HepG2 (cell line): ENCODE results near the gene TMEM220. TPM values are rescaled to one million over a fixed set of nuclear protein-coding genes. Genes with fewer than 3 reads are reported as not detected.

ENCODE experiments used
- ATAC-seq: fragments of 200-7000 bp; cut with Tn5 transposase; 3 replicates; pipeline ENCODE4 v1.9.1; 2020; ENCODE audit warnings: mild to moderate bottlenecking, moderate library complexity
- BruUV-seq: library from RNA; stranded (reverse); fragments of 400-500 nt; replicated peaks from 2 replicates; lab custom pipeline; 2021; lab: Mats Ljungman, UMichigan
- CTCF ChIA-PET: fragments of 300-600 bp; formaldehyde crosslinking; extraction: SDS; loops from one replicate; lab custom pipeline; 2021; ENCODE audit warnings: low total read pairs, inconsistent platforms, low intra/inter-chr PET ratio; lab: Yijun Ruan, JAX
- POLR2A ChIA-PET: fragments of 350-600 bp; sonication (Branson Sonifier 250); formaldehyde crosslinking; loops from one replicate; lab custom pipeline; 2020; ENCODE audit warnings: antibody characterized with exemption, inconsistent platforms; lab: Yijun Ruan, JAX
- DNase-seq: peaks from one replicate; pipeline ENCODE4 v3.0.0-alpha.2; 2015; ENCODE audit warnings: low spot score
- FAIRE-seq: peaks from 3 replicates; lab custom pipeline; 2011; peaks lifted over from hg19 to GRCh38; lab: Jason Lieb, UNC
- H2AFZ ChIP-seq: one replicate; pipeline ENCODE4 v1.6.1; 2011; ENCODE audit warnings: low read length, inconsistent platforms
- H3K27ac ChIP-seq: fragments of 300-600 bp; 3 replicates; pipeline ENCODE4 v1.8.0; 2011; ENCODE audit warnings: mixed run types, mild to moderate bottlenecking, mixed read lengths, low read length, inconsistent platforms; ENCODE audit not compliant: insufficient read depth; ENCODE audit errors: extremely low read length
- H3K27me3 ChIP-seq, 2 experiments: fragments of 200-600 bp in 1 of 2; 2 replicates in 1 of 2; 3 replicates in 1 of 2; pipeline versions ENCODE4 v1.6.0 to v1.8.0; 2011; ENCODE audit warnings: low read length in 2 of 2, mild to moderate bottlenecking in 2 of 2, moderate library complexity in 2 of 2, inconsistent platforms in 1 of 2; ENCODE audit not compliant: insufficient read depth in 2 of 2, control insufficient read depth in 1 of 2
- H3K36me3 ChIP-seq, 2 experiments: fragments of 200-600 bp in 1 of 2; replicated peaks in 1 of 2; 2 replicates in 1 of 2; 3 replicates in 1 of 2; pipeline versions ENCODE4 v1.5.1 to v1.8.0; 2011; ENCODE audit warnings: low read length in 2 of 2, inconsistent platforms in 1 of 2; ENCODE audit not compliant: insufficient read depth in 2 of 2, control insufficient read depth in 1 of 2
- H3K4me1 ChIP-seq: 2 replicates; pipeline ENCODE4 v1.5.1; 2012; ENCODE audit warnings: low read length, inconsistent platforms; ENCODE audit not compliant: insufficient read depth
- H3K4me2 ChIP-seq: 2 replicates; pipeline ENCODE4 v1.6.0; 2011; ENCODE audit warnings: low read depth, low read length, inconsistent platforms
- H3K4me3 ChIP-seq, 3 experiments: fragments of 200-600 bp in 1 of 3; sonication (generic), shearing (Covaris generic) in 1 of 3; replicated peaks in 1 of 3; 2 replicates each; pipeline ENCODE4 v1.5.1; 2011 to 2016; ENCODE audit warnings: low read length in 3 of 3, inconsistent platforms in 2 of 3, low read depth in 2 of 3, mild to moderate bottlenecking in 2 of 3, control low read depth in 1 of 3, mixed read lengths in 1 of 3; ENCODE audit not compliant: insufficient read depth in 1 of 3
- H3K79me2 ChIP-seq: one replicate; pipeline ENCODE4 v1.6.1; 2011; ENCODE audit warnings: low read length, inconsistent platforms; ENCODE audit not compliant: insufficient read depth
- H3K9ac ChIP-seq: 2 replicates; pipeline ENCODE4 v1.6.0; 2011; ENCODE audit warnings: mild to moderate bottlenecking, low read depth, low read length, inconsistent platforms; ENCODE audit not compliant: insufficient read depth
- H3K9me3 ChIP-seq: 2 replicates; pipeline ENCODE4 v1.5.1; 2012; ENCODE audit warnings: mild to moderate bottlenecking, low read length
- H4K20me1 ChIP-seq: 2 replicates; pipeline ENCODE4 v1.6.0; 2011; ENCODE audit warnings: inconsistent platforms, mild to moderate bottlenecking, low read length, moderate library complexity; ENCODE audit not compliant: insufficient read depth
- EP300 ChIP-seq, 3 experiments: sonication (generic) in 1 of 3; formaldehyde crosslinking in 1 of 3; IDR thresholded peaks; 2 replicates each; pipeline versions ENCODE4 v1.5.1 to v1.6.1; 2011 to 2020; ENCODE audit warnings: low read depth in 2 of 3, low read length in 2 of 3, borderline replicate concordance in 1 of 3, improper control_type of control experiment in 1 of 3, mild to moderate bottlenecking in 1 of 3, missing genetic modification reagents in 1 of 3, moderate library complexity in 1 of 3
- SMC3 ChIP-seq: IDR thresholded peaks from 2 replicates; pipeline ENCODE4 v1.6.1; 2011; ENCODE audit warnings: low read length, improper control_type of control experiment
- STAG1 ChIP-seq: sonication (generic); formaldehyde crosslinking; IDR thresholded peaks from 2 replicates; pipeline ENCODE4 v1.4.0; 2020; ENCODE audit warnings: missing genetic modification reagents
- XRCC5 ChIP-seq: fragments of 200-400 bp; formaldehyde crosslinking; optimal IDR thresholded peaks from 2 replicates; pipeline ENCODE3; 2017; ENCODE audit warnings: mild to moderate bottlenecking, low read length
- ZNF264 ChIP-seq: sonication (generic); formaldehyde crosslinking; IDR thresholded peaks from 2 replicates; pipeline ENCODE4 v1.4.0; 2020; ENCODE audit warnings: missing genetic modification reagents
- WGBS: methylation state at CpG from one replicate; pipeline ENCODE4 v1.1.6; 2017; ENCODE audit warnings: low lambda C conversion rate; 5-methylcytosine and 5-hydroxymethylcytosine counted together
- in situ Hi-C: cut with HindIII; loops from 2 replicates; pipeline ENCODE4 v1.10.0; 2017; ENCODE audit warnings: low pct_unique_long_range_greater_than_20kb; ENCODE audit not compliant: extremely low pct_ligation_motif_present
- intact Hi-C: fragments of 100-400 bp; cut with micrococcal nuclease; formaldehyde crosslinking; loops from one replicate; pipeline ENCODE4 v1.10.0; 2022; ENCODE audit not compliant: unreplicated experiment
- polyA plus RNA-seq, 8 experiments: library from polyadenylated mRNA; depleted of rRNA in 3 of 8; stranded (reverse) in 7 of 8; unstranded in 1 of 8; fragments of >200 nt; fragmentation: Illumina TruSeq in 4 of 8; extraction: Trizol in 4 of 8; gene quantifications; 2 replicates each; pipeline versions ENCODE4 v1.2.1 to v1.2.3, GENCODE V29; 2011 to 2016; ENCODE audit warnings: low read depth in 4 of 8, missing spikeins in 1 of 8, mixed read lengths in 1 of 8; ENCODE audit not compliant: insufficient read depth in 1 of 8
- total RNA-seq, 5 experiments: library from RNA; depleted of rRNA; stranded (reverse); fragments of >200 nt; fragmentation: Illumina TruSeq; extraction: Trizol; gene quantifications; 2 replicates each; pipeline ENCODE4 v1.2.3, GENCODE V29; 2016; ENCODE audit warnings: low read depth in 1 of 5
- TF ChIP-seq, protein P1 (sequence below): sonication (generic); formaldehyde crosslinking; IDR thresholded peaks from 2 replicates; pipeline ENCODE4 v1.4.0; 2020; ENCODE audit warnings: missing genetic modification reagents
- TF ChIP-seq, protein P2 (sequence below): sonication (generic); formaldehyde crosslinking; IDR thresholded peaks from 2 replicates; pipeline ENCODE4 v1.5.0; 2020; ENCODE audit warnings: mild to moderate bottlenecking, missing genetic modification reagents, moderate library complexity

TMEM220 gene
- total and polyA plus RNA-seq, 2 of the 13 experiments (the other 11 are each of a cell fraction or from before 2014, with no cell fraction given) = 1.3 to 2.2 TPM

DNA sequence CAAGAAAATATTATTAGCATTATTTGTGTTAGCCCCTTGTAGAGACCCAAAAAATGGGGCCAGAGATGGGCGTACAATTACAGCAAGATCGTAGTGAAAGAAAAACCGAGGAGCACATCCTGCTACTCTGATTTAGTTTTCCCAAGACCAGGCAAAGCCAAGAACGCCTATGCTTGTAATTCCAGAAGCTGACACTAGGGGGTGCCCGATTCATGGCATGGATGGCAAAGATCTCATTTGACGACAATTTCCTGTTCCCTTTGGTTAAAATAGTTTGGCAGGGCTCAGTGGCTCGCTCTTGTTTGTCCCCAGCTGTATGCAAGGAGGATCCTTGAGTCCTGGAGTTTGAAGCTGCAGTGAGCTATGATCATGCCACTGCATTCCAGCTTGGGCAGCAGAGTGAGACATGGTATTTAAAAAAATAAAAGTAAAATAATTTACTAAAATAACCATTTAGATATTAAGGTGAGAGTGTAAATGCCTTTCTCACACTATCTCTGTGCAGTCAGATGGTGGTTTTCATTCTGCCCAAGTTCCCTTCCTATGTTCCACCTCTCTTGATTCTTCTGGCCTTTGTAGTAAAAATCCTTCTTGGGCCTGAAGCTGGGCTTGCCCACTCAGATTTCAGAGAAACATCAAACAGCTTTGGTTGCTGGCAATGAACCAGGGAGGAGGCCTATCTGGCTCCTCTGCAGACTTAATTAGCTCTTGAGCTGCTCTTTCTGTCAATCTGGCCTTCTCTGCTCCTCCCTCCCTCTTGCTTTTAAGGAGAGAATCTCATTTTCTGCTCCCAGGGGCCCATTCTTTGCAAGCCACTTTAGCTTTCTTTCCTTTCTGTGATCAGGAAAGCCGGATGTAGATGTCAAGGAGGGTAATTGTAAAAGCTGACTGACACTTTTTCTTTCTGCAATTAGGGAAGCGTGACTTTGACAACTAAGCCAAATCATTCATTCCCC lies 42.9 kb upstream of the TMEM220 start:
- no peak for ATAC-seq
- Histone ChIP-seq H3K4me3 (no peak overlapping the region), H4K20me1 (no peaks in the 10 kb centered on the region), H3K9me3 (peaks cover 9% of the 10 kb centered on the region)
- intact Hi-C loops (loop anchor here (2.0 kb wide), 1 partner anchor 72 kb away; no protein-coding TSS in a partner anchor), in situ Hi-C loops (no loop called here)
- TF ChIP-seq, protein P1, sequence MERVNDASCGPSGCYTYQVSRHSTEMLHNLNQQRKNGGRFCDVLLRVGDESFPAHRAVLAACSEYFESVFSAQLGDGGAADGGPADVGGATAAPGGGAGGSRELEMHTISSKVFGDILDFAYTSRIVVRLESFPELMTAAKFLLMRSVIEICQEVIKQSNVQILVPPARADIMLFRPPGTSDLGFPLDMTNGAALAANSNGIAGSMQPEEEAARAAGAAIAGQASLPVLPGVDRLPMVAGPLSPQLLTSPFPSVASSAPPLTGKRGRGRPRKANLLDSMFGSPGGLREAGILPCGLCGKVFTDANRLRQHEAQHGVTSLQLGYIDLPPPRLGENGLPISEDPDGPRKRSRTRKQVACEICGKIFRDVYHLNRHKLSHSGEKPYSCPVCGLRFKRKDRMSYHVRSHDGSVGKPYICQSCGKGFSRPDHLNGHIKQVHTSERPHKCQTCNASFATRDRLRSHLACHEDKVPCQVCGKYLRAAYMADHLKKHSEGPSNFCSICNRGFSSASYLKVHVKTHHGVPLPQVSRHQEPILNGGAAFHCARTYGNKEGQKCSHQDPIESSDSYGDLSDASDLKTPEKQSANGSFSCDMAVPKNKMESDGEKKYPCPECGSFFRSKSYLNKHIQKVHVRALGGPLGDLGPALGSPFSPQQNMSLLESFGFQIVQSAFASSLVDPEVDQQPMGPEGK (CRISPR knock-in tag) = no peak
- TF ChIP-seq STAG1 (CRISPR knock-in tag) (peak; percentile 53), EP300 (IDR thresholded peaks at IDR 0.05; ENCODE audit: low read depth in 2 of 2, low read length in 2 of 2) (no peak), EP300 (CRISPR knock-in tag; IDR thresholded peaks at IDR 0.05; ENCODE audit: borderline replicate concordance) (no peak), ZNF264 (CRISPR knock-in tag) (no peak), SMC3 (peak; percentile 8; the same call in 1 of the 2 replicates), XRCC5 (peak; percentile 25)
- TF ChIP-seq, protein P2, sequence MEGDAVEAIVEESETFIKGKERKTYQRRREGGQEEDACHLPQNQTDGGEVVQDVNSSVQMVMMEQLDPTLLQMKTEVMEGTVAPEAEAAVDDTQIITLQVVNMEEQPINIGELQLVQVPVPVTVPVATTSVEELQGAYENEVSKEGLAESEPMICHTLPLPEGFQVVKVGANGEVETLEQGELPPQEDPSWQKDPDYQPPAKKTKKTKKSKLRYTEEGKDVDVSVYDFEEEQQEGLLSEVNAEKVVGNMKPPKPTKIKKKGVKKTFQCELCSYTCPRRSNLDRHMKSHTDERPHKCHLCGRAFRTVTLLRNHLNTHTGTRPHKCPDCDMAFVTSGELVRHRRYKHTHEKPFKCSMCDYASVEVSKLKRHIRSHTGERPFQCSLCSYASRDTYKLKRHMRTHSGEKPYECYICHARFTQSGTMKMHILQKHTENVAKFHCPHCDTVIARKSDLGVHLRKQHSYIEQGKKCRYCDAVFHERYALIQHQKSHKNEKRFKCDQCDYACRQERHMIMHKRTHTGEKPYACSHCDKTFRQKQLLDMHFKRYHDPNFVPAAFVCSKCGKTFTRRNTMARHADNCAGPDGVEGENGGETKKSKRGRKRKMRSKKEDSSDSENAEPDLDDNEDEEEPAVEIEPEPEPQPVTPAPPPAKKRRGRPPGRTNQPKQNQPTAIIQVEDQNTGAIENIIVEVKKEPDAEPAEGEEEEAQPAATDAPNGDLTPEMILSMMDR (CRISPR knock-in tag) = peak; percentile 79
- TF ChIP-seq, all 625 proteins: peak for 4
- Histone ChIP-seq H3K9ac (no peak overlapping the region), H3K36me3 (no peaks in the 10 kb centered on the region), H2AFZ (no peak overlapping the region), H3K4me2 (no peak overlapping the region), H3K4me1 (peaks cover 20% of the 10 kb centered on the region), H3K27ac (no peak overlapping the region), H3K79me2 (no peaks in the 10 kb centered on the region), H3K27me3 (no peaks in the 10 kb centered on the region)
- FAIRE-seq (no peak), DNase-seq (peak; percentile 33)
- BruUV-seq = no TSS peak
- ChIA-PET CTCF (interaction anchor here (0.7 to 1.6 kb wide), 2 partner anchors 72 to 126 kb away, joined by 3 to 8 read pairs; no protein-coding TSS in a partner anchor), POLR2A (no interaction called here)
- 11% methylated on average over 9 of the region's 9 CpGs for WGBS
